ENCODE results near the gene PCSK4. TPM values are rescaled to one million over a fixed set of nuclear protein-coding genes. Genes with fewer than 3 reads are reported as not detected.

PCSK4 gene
- total RNA-seq, 1 experiment from 2014 or later, result 9.9 TPM

DNA sequence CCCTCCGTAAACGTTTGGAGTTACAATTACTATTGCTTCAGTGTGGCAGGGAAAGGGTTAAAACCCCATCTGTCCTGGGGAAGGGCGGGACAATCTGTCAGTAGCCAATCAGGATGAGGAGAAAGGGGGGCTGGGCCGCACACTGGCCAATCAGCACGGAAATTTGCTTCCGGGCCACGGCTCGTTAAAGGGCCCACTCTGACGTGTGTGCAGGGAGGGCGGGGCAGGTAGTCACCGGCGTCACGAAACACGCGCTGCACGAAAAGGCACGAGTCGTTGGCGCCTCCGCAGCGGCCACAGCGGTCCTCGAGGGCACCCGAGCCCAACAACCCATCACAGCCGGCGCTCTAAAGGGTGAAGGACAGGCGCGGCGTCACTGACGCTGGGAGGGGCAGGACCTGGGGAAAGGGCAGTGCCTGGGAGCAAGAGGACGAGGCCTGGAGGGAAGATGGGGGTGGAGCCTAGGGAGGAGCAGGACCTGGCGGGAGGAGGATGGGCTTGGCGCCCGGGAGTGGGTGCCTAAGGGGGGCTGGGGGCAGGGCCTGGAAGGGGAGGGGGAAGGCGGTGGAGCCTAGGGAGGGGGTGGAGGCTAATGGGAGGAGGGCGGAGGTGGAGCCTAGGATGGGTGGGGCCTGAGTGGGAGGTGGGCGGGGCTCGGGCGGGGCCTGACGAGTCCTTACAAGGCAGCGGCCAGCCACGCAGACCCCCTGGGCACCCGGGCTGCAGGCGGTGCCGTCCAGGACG lies 17.8 kb upstream of the PCSK4 start:
- ChIA-PET CTCF (no interaction called here), POLR2A (no interaction called here)
- intact Hi-C loops (cut with micrococcal nuclease; ENCODE audit: unreplicated experiment), result no loop called here

DNA sequence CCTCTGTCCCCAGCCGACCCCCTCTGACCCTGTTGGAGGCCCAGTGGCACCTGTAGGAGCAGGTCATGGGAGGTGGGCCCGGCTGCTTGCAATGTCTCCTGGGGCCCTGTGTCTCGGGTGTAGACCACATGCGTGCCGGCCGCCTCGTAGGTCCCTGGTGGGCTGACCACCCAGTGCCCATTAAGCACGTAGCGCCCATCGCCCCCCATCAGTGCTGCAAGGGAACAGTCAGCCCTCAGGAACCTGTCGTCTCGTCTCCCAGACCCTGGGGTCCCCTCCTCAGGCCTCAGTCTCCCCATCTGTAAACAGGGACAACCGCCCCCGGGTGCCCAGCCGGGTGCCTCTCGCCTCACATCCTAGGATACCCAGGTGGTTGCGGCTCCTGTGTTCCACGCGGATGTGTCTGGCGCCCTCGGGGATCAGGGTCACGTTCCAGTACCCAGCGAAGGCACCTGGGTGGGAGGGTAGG lies 17.1 kb upstream of the PCSK4 start:
- no peak for DNase-seq (ENCODE audit: low read depth, low spot score)
- no peaks in the 10 kb centered on the region for H3K4me1 ChIP-seq (ENCODE audit: control insufficient read depth, insufficient read depth, low read length)
- no peaks in the 10 kb centered on the region for H3K9me3 ChIP-seq (ENCODE audit: control insufficient read depth, insufficient read depth, low read depth, low read length)
- H3K36me3 ChIP-seq (ENCODE audit: control insufficient read depth, insufficient read depth, low read length), result no peaks in the 10 kb centered on the region
- H3K4me3 ChIP-seq (ENCODE audit: low read depth in 2 of 2, low read length in 2 of 2), result no peak overlapping the region
- no peak for ATAC-seq
- no peaks in the 10 kb centered on the region for H3K27me3 ChIP-seq (ENCODE audit: control insufficient read depth, insufficient read depth, low read length)
- in situ Hi-C loops (cut with HindIII; ENCODE audit: low pct_unique_long_range_greater_than_20kb, low sequenced_read_pairs), result no loop called here
- H3K27ac ChIP-seq (ENCODE audit: low read length), result no peak overlapping the region
- no TSS peak for BruUV-seq (replicated peaks)
- ChIA-PET POLR2A (no interaction called here), CTCF (no interaction called here)
- TF ChIP-seq SIN3A (IDR thresholded peaks at IDR 0.05; ENCODE audit: borderline replicate concordance, insufficient read depth, low read depth, low read length) (no peak), POLR2AphosphoS5 (IDR thresholded peaks at IDR 0.05; ENCODE audit: low read depth, low read length) (no peak), TCF7L2 (IDR thresholded peaks at IDR 0.05; ENCODE audit: low read depth, low read length) (no peak)
- TF ChIP-seq, protein P1, sequence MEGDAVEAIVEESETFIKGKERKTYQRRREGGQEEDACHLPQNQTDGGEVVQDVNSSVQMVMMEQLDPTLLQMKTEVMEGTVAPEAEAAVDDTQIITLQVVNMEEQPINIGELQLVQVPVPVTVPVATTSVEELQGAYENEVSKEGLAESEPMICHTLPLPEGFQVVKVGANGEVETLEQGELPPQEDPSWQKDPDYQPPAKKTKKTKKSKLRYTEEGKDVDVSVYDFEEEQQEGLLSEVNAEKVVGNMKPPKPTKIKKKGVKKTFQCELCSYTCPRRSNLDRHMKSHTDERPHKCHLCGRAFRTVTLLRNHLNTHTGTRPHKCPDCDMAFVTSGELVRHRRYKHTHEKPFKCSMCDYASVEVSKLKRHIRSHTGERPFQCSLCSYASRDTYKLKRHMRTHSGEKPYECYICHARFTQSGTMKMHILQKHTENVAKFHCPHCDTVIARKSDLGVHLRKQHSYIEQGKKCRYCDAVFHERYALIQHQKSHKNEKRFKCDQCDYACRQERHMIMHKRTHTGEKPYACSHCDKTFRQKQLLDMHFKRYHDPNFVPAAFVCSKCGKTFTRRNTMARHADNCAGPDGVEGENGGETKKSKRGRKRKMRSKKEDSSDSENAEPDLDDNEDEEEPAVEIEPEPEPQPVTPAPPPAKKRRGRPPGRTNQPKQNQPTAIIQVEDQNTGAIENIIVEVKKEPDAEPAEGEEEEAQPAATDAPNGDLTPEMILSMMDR (IDR thresholded peaks at IDR 0.05), result no peak
- TF ChIP-seq, protein P2, sequence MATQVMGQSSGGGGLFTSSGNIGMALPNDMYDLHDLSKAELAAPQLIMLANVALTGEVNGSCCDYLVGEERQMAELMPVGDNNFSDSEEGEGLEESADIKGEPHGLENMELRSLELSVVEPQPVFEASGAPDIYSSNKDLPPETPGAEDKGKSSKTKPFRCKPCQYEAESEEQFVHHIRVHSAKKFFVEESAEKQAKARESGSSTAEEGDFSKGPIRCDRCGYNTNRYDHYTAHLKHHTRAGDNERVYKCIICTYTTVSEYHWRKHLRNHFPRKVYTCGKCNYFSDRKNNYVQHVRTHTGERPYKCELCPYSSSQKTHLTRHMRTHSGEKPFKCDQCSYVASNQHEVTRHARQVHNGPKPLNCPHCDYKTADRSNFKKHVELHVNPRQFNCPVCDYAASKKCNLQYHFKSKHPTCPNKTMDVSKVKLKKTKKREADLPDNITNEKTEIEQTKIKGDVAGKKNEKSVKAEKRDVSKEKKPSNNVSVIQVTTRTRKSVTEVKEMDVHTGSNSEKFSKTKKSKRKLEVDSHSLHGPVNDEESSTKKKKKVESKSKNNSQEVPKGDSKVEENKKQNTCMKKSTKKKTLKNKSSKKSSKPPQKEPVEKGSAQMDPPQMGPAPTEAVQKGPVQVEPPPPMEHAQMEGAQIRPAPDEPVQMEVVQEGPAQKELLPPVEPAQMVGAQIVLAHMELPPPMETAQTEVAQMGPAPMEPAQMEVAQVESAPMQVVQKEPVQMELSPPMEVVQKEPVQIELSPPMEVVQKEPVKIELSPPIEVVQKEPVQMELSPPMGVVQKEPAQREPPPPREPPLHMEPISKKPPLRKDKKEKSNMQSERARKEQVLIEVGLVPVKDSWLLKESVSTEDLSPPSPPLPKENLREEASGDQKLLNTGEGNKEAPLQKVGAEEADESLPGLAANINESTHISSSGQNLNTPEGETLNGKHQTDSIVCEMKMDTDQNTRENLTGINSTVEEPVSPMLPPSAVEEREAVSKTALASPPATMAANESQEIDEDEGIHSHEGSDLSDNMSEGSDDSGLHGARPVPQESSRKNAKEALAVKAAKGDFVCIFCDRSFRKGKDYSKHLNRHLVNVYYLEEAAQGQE (IDR thresholded peaks at IDR 0.05; ENCODE audit: insufficient read depth in 1 of 2, low read depth in 2 of 2, low read length in 1 of 2), result no peak
- intact Hi-C loops (cut with micrococcal nuclease; ENCODE audit: unreplicated experiment), result no loop called here

More for the DNA sequence above, 17.8 kb upstream of the PCSK4 start:
- DNase-seq (ENCODE audit: low read depth, low spot score), result peak; percentile 58
- no peaks in the 10 kb centered on the region for H3K4me1 ChIP-seq (ENCODE audit: control insufficient read depth, insufficient read depth, low read length)
- no peaks in the 10 kb centered on the region for H3K27me3 ChIP-seq (ENCODE audit: control insufficient read depth, insufficient read depth, low read length)
- H3K36me3 ChIP-seq (ENCODE audit: control insufficient read depth, insufficient read depth, low read length), result peaks cover 2% of the 10 kb centered on the region; the same call in 1 of the 2 replicates
- no peaks in the 10 kb centered on the region for H3K9me3 ChIP-seq (ENCODE audit: control insufficient read depth, insufficient read depth, low read depth, low read length)
- in situ Hi-C loops (cut with HindIII; ENCODE audit: low pct_unique_long_range_greater_than_20kb, low sequenced_read_pairs), result no loop called here
- ATAC-seq, result peak; percentile 84
- TF ChIP-seq, protein P1 (IDR thresholded peaks at IDR 0.05), result no peak
- no peak for TF ChIP-seq POLR2AphosphoS5 (IDR thresholded peaks at IDR 0.05; ENCODE audit: low read depth, low read length)
- TF ChIP-seq TCF7L2 (IDR thresholded peaks at IDR 0.05; ENCODE audit: low read depth, low read length), result no peak
- no peak for TF ChIP-seq SIN3A (IDR thresholded peaks at IDR 0.05; ENCODE audit: borderline replicate concordance, insufficient read depth, low read depth, low read length)
- TF ChIP-seq, protein P2 (IDR thresholded peaks at IDR 0.05; ENCODE audit: insufficient read depth in 1 of 2, low read depth in 2 of 2, low read length in 1 of 2), result no peak
- no peak overlapping the region for H3K27ac ChIP-seq (ENCODE audit: low read length)
- H3K4me3 ChIP-seq (ENCODE audit: low read depth in 2 of 2, low read length in 2 of 2), result peak overlapping the region; percentile 35 to 39
- BruUV-seq (replicated peaks), result no TSS peak

Measured in Panc1 (cell line).